Activated CD4-positive, CD25-positive, alpha-beta regulatory T cell treated with anti-CD3 and anti-CD28 coated beads, Interleukin-2, amount 50 U/mL, for 16 hours (primary cell): Measurements from ENCODE around the gene FHDC1.

Experiments used
- DNase-seq: peaks from one replicate; pipeline ENCODE4 v3.0.0-alpha.2; 2020; ENCODE audit warnings: low read depth, low spot score

The FHDC1 gene

DNA sequence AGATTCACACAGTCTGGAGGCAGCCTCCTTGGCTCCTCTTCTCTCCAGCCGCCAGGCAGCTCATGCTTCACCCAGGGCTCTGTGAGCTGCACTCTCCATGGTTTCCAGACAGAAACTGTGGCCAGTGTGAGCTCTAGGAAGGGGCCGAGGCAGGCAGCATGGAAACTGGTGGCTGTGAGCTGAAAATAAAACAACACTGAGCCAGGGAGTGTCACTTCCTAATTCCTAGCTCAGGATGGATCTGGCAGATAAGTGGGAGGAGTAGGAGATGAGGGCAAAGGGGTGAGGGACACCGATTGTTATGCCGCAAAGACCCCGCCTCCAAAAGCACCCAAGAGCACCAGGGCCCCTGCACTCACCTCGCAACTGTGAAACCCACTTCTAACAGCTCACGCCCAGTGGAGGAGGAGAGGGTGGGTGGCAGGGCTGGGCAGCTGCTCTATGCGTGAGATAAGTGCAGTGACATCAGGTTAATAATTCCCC is 69.8 kb downstream of the FHDC1 start:
- no peak for DNase-seq

DNA sequence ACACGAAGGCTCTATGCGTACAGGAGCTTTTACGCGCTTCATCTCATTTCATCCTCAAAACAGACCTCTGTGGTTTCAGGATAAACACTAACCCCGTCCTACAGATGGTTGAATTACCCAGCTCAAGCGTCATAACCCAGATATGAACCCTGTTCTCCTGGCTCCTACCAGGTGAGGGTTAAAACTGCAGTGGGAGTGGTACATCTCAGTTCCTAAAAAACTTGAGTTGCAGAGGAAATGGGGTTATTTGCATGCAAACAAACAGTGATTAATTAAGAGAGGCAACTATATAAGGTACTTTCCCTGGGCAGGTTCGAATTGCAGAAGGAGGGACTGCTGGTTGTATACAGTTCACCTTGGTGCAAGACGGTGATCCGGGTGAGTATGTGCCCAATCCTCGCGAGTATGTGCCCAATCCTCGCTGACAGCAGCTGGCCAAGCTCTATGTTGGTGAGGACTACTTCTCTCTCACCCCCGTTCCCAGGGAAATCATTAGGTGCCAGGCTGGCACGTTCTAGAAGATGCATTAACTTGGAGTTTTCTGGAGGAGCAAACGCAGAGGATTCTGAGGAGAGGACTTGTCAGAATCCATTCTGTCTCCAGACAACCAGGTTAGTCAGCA is 72.6 kb downstream of the FHDC1 start:
- DNase-seq, result no peak

DNA sequence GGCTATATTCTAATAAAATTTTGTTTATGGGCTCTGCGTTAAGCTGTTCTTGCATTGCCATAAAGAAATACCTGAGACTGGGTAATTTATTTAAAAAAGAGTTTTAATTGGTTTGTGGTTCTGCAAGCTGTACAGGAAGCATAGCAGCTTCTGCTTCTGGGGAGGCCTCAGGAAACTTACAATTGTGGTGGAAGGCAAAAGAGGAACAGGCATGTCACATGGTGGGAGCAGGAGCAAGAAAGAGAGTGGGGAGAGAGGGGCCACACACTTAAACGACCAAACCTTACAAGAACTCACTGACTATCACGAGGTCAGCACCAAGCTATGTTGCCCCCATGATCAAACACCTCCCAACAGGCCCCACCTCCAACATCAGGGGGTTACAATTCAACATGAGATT is 74.0 kb downstream of the FHDC1 start:
- no peak for DNase-seq

DNA sequence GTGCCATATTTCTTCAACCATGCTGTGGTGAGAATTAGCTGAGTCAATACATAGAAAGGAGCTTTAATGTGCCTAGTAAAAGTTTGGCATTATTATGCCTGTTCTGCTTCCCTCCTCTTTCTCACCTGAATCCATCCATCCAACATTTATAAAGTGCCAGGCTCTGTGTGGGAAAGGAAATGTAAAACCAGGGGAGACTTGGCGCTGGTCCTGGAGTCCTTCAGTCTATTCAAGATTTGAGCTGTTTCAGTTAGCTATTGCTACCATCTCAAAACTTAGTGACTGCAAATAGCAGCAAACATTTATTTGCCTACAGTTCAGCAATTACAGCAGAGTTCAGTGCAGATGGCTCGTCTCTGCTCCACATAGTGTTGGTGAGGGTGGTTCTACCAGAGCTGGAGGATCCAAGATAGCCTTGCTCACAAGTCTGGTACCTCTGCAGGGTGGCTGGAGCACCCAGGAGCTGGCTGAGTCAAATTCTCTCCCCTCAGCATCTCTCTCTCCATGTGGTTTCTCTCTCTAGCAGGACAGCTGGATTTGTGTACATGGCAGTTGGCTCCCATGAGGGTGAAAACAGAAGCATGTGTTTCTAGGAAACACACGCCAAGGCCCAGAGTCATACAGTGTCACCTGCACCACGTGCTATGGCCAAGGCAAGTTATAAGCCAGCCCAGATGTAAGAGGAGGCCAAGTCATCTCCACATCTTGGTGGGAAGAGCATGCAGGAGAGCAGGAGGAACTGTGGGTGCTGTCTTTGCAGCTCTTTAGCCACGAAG is 77.3 kb downstream of the FHDC1 start:
- no peak for DNase-seq

DNA sequence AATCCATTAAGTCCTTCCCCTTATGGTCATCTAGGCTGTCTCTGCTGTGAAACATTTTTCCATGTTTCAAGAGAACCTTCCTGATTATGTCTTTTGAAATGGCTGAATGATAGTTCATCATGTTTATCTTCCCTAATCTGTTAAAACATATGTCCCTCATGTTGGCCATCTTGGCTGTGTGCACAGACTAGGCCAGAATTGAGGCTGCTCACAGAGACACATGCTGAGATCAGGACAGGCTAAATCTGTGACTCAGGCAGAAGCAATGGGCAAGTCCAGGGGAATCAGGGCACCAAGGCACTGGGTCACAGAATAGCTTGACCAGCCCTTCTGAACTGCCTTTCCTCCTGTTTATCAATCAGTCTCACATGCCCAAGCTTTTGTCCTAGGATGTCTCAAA is 78.3 kb downstream of the FHDC1 start:
- no peak for DNase-seq

DNA sequence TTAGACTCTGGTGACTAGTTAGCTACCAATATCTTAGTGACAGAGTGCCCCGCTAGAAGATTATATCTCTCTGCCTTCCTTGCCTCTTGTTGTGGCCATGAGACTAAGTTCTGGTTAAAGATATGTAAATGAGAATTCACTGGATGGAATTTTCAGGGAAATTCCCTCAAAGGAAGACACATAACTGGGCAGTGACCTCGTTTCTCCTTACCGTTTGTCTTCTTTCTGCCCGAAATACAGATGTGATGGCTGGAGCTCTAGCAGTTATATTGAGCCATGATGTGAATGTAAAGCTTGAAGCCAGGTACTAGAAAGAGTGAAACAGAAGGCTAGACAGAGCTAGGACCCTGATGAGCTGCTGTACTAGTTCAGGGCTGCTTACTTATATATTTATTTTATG is 80.5 kb downstream of the FHDC1 start:
- no peak for DNase-seq

DNA sequence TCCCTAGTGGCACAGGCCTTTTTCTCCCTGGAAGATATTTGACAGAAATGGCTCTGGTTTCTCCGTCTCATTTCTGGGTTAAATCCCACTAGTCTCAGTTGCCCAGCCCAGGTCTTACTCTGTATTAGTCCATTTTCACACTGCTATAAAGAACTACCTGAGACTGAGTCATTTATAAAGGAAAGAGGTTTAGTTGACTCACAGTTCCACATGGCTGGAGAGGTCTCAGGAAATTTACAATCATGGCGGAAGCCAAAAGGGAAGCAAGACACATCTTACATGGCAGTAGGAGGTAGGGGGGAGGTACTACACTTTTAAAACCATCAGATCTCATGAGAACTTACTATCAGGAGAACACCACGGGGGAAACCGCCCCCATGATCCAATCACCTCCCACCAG is 81.9 kb downstream of the FHDC1 start:
- DNase-seq, result no peak

DNA sequence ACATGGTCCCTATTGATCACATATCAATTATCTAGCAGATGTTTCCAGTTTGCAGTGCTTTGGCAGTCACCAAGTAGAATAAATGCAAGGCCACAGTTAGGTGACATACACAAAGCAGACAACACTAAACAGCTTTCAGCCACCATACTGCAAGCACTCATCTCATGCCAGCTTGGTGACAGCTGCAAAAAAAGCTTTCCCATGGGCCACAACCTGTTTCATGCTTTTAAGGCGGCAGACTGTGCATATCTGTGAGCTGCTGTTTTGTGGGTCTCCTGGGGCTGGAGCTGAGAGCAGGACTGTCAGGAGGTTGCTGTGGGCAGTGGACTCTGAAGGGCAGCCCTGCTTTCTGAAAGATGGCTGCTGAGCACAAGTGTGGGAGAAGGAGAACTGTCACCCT is 82.6 kb downstream of the FHDC1 start:
- DNase-seq, result no peak

DNA sequence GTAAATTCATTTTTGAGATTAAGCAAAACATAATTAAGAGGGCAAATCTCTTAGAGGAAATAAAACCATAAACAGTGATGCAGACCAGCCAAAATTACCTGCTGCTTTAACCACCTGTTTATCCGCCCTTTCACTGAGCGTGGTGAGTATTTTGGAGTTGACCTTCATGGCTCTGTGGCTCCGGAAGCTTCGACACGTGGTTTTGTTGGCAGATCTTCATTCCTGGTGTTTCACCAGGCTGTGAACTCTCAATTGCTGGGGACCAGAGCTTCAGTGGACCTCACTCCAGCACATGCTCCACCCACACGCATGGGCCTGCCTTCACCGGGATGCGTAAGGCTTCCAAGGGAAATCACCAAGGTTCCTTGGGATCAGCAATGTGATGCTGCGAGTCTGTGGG is 83.8 kb downstream of the FHDC1 start:
- DNase-seq, result no peak

DNA sequence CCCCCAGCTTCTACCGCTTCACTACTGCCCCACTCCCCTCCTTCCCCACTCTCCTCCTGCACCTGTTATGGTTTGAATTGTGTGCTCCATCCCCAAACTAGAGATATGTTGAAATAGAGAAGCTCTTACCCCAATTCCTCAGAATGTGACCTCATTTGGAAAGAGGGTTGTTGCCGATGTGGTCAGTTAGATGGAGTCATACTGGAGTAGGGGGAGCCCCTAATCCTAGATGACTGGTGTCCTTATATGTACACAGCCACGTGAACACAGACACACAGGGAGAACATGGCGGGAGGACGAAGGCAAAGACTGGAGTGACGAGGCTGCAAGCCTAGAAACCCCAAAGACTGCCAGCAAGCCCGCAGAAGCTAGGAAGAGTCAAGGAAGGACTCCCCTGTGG is 84.3 kb downstream of the FHDC1 start:
- no peak for DNase-seq

DNA sequence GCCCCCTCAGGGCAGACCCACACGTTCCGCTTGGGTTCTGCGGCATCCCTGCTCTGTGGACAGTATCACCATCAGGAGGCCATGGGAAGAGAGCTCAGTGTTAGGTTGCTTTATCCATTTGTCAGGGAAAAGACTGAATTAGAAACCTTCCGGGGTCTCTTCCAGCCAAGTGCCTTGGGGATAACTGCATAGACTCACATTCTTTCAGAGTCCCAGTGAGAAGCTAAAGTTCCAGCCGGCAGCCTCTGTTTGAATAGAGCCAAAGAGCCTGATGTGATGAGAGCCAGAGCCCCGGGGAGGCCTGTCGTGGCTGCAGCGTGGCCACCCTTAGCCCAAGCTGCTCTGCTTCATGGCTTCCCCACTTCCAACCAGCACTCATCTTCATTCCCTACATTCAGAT is 85.2 kb downstream of the FHDC1 start:
- no peak for DNase-seq

DNA sequence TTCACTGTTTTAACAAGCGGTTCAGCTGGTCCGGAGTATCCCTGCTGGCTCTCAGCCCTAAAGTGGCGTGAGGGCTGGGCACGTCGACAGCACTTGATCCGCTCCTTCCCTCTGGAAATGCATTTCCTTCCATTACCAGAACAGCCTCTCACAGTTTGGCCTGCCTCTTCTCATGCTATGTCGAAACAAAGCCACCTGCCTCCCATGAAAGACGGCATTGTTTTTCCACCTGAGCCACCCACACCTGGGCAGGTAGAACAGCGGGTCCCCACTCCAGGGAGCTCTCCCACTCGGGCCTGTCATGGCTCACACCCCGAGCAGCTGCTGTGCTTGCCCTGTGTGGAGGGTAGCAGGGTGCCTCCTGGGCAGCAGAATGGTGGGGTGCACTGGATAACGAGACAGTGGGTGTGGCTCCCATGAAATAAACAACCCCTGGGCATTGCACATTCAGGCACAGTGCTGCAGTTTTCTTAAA is 86.2 kb downstream of the FHDC1 start:
- no peak for DNase-seq

DNA sequence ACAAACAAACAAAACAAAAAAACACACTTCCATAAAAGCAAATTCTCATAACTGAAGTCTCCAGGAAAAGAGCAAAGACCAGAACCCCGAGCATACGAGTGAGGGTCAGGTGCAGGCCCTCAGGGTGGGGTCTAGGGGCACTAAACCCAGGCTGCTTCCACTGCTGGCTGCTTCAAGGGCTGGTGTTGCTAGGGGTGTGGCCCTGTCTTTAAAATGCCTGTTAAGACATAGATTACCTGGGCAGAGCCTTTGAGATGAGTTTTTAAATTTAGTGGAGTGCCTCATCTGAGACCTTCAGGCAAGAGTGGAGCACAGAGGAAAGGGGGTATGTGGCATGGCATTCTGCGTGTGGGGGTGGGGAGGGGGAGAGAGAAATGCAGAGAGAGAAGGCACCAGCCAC is 87.0 kb downstream of the FHDC1 start:
- DNase-seq, result no peak

DNA sequence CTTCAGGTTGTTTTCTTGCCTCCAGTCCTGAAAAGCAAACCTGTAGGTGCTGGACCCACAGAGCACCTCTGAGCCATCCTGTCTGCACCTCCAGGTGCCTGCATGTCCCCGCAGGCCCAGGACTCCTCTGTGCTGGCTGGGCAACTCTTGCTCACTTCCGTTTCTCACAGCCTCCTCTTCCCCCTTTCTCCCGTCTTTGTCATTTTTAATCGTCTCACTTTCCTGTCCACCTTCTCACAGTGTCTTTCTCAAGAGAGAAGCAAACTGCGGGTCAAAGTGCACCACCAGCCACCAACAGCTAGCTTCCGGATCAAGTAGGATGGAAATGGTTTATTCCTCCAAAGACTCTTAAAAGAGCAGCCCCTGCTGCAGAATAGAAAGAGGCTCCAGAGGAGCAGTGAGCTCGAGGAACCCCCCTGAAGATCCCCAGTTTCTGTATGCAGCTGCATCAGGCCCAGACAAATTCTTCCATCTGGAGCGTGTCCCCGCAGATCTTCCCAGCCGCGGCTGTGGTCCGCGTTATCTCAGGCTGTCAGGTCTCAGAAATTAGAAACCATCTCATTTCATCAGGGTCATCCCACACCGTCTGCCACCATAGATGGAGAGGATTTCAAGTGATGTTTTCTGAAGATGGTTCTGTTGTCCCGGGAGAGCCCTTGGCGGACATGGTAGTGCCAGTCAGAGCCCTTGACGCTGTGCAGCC is 87.7 kb downstream of the FHDC1 start:
- DNase-seq, result no peak

DNA sequence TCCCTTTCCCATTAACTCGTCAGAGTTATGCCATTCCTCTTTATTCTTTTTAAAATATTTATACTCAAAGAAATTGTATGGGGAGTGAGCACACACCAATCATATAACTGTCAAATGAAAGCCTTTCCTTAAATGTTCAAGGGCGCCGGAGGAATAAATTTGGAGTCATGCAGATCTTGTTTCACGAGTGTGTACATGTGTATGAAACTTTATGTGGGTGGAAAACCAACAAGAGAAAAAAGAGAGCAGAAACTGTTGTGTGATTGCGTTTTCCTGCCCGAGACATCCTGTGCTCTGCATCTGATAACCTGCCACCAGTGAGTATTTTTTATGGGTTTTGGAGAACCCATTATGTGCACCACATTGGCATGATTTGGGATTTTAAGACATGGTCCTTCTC is 88.3 kb downstream of the FHDC1 start:
- no peak for DNase-seq

DNA sequence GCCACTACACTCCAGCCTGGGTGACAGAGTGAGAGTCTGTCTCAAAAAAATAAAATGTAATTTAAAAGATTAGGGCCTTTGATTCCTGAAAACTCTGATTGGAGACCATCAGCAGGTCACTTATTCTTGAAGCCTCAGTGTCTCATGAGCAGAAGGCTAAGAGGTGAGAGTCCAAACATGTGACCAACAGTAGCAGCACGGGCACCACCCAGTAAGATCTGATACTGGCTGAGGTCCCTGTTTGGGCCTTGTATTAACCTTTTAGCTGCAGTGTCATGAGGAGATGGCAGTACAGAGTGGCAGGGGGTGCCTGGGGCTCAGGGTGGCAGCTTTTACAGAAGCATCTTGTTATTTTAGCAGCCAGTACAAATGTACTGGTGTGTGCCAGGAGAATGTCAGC is 89.3 kb downstream of the FHDC1 start:
- no peak for DNase-seq

DNA sequence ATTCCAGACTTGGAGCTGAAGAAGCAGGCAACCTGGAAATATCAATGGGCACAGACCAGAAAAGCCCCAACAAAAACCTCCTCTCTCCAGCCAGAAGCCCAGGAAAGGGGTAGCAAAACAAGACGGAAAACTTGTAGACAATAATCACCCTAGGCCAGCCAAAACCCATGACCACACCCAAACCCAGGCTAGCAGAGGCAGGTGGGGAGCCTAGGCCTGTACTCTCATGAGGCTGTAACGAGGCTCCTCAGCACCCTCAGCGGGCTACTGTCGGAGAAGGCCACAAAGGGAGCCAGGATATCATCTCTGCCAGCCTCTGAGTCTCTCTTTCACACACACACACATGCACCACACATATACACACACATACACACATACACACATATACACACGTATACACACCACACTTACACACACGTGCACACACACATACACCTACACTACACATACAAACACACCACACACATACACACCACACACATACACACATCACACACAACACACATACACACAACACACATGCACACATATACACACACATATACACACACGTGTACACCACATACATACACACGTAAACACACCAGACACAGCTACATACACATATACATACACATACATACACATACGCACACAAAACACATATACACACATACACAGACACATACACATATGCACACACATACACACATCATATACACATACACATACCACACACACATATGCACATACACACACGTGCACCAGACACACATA is 90.6 kb downstream of the FHDC1 start:
- no peak for DNase-seq

DNA sequence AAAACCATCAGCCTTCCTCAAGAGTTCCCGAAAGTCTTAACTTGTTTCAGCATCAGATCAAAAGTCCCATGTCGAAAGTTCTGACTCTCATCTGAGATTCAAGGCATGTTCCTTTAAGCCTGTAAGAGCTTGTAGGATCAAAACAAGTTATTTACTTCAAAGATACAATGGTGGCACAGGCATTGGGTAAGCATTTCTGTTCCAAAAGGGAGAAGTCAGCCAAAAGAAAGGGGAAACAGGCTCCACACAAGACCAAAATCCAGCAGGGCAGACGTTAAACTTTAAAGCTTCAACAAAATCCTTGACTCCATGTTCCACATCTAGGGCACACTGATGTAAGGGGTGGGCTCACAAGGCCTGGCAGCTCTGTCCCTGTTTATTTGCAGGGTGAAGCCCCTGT is 91.7 kb downstream of the FHDC1 start:
- DNase-seq, result no peak

DNA sequence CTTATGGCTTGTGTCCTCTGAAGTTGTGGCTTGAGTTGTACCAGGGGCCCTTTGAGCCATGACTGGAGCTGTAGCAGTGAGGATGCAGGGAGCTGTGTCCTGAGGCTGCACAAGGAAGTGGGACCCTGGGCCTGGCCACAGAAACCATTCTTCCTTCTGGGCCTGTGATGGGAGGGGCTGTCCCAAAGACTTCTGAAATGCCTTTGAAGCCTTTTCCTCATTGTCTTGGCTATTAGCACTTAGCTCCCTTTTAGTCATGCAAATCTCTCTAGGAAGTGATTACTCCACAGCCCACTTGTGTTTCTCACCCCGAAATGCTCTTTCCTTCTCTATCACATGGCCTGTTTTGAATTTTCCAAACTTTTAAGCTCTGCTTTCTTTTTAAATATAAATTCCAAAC is 92.4 kb downstream of the FHDC1 start:
- no peak for DNase-seq
